Brain microvascular endothelial cell (primary cell): ENCODE measurements around the gene CAMTA1.
A peak's percentile ranks its signal among the peaks of the same experiment; 100 is the strongest.

Experiments used
- DNase-seq: peaks from one replicate; pipeline ENCODE4 v3.0.0-alpha.2; 2020
- H3K27ac ChIP-seq: fragments of 250-450 bp; sonication (Bioruptor Pico); 2 replicates; pipeline ENCODE4 v1.5.1; 2020; ENCODE audit warnings: mild to moderate bottlenecking, moderate library complexity
- H3K27me3 ChIP-seq: fragments of 250-450 bp; sonication (Bioruptor Pico); replicated peaks from 2 replicates; pipeline ENCODE4 v1.5.1; 2020; ENCODE audit warnings: mild to moderate bottlenecking
- H3K36me3 ChIP-seq: fragments of 250-450 bp; sonication (Bioruptor Pico); replicated peaks from 2 replicates; pipeline ENCODE4 v1.5.1; 2020; ENCODE audit warnings: mild to moderate bottlenecking
- H3K4me3 ChIP-seq: 2 replicates; pipeline ENCODE4 v1.5.1; 2011; ENCODE audit warnings: low read depth, mild to moderate bottlenecking, control low read depth, low read length, moderate library complexity
- in situ Hi-C: cut with HindIII; loops from 2 replicates; pipeline ENCODE4 v1.10.0; 2017; ENCODE audit warnings: low sequenced_read_pairs, low pct_ligation_motif_present
- TF ChIP-seq, protein P1 (sequence below): IDR thresholded peaks from 2 replicates; pipeline ENCODE4 v1.5.1; 2011; ENCODE audit warnings: low read depth, mild to moderate bottlenecking, moderate library complexity, low read length, control low read depth, inconsistent platforms; ENCODE audit errors: missing control alignments

CAMTA1 gene

DNA sequence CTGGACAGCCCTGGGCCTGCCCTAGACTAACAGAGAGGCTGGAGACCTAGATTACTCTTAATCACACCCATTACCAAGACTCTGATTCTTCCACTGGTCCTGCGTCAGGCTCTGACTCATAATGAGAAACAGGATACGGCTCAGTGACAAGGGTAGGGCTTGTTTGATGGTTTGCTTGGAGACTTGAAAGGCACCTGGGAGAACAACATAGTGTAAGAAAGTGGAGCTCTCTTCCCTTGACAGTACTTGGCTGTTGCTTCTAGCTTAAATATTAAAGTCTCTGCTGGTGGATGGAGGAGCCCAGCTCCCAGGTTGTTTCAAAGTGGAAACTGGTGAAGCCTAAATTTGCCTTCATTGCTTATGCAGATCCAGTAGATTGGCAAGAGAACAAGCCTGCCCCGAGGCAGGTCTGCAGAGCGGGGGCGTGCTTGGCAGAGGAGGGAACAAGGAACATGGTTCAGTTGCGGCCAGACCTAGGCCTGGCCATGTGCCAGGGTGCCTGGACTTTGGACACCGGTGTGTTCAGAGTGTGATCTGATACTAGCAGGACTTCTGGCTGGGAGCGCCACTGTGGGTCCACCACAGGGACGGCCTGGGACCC is 480.6 kb downstream of the CAMTA1 start:
- peak overlapping the region; percentile 12 for H3K27ac ChIP-seq
- DNase-seq, result peak; percentile 87

DNA sequence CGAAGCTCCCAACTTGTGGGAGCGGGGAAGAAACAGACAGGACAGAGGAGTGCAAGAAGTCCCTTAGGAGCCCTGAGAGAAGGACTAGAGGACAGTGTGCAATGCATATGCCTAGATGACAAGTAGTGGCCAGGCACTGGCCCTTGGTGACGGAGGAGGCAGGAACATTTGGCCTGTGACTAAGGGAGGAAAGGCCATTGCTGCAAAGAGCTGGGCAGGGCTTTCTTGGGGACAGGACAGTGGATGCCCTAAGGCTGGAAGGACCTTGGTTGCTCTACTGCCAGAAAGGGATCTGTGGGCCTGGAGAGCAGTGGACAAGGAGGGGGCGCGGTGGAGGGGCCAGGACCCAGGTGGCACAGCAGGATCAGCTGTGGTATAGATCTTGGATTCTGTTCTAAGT is 481.3 kb downstream of the CAMTA1 start:
- no peak for DNase-seq
- TF ChIP-seq, protein P1, sequence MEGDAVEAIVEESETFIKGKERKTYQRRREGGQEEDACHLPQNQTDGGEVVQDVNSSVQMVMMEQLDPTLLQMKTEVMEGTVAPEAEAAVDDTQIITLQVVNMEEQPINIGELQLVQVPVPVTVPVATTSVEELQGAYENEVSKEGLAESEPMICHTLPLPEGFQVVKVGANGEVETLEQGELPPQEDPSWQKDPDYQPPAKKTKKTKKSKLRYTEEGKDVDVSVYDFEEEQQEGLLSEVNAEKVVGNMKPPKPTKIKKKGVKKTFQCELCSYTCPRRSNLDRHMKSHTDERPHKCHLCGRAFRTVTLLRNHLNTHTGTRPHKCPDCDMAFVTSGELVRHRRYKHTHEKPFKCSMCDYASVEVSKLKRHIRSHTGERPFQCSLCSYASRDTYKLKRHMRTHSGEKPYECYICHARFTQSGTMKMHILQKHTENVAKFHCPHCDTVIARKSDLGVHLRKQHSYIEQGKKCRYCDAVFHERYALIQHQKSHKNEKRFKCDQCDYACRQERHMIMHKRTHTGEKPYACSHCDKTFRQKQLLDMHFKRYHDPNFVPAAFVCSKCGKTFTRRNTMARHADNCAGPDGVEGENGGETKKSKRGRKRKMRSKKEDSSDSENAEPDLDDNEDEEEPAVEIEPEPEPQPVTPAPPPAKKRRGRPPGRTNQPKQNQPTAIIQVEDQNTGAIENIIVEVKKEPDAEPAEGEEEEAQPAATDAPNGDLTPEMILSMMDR, result no peak
- no peaks in the 10 kb centered on the region for H3K27me3 ChIP-seq
- no peak overlapping the region for H3K27ac ChIP-seq
- H3K4me3 ChIP-seq, result no peak overlapping the region
- in situ Hi-C loops, result no loop called here
- no peaks in the 10 kb centered on the region for H3K36me3 ChIP-seq

More for the DNA sequence above, 480.6 kb downstream of the CAMTA1 start:
- in situ Hi-C loops, result no loop called here
- TF ChIP-seq, protein P1, result peak; percentile 5
- Histone ChIP-seq H3K4me3 (no peak overlapping the region), H3K27me3 (no peaks in the 10 kb centered on the region), H3K36me3 (no peaks in the 10 kb centered on the region)

DNA sequence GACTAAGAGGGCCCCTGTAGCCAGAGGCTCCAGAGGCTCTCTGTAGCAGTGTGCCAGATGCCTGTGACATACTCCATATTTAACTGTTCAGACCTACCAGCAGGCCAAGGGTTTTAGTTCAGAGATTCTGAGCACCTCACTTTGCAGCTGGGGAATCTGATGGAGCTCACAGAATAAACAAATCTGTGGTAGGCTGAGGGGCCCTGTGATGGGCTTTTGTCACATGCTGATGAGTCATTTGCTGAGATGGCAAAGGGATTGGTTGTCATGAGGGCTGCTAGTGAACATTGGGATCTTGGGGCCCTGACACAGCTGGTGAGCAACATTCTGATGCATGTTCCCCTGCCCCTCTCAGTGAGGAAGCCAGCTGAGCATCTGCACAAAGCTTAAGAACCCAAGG is 482.2 kb downstream of the CAMTA1 start:
- H3K27me3 ChIP-seq, result no peaks in the 10 kb centered on the region
- in situ Hi-C loops, result no loop called here
- DNase-seq, result peak; percentile 48

DNA sequence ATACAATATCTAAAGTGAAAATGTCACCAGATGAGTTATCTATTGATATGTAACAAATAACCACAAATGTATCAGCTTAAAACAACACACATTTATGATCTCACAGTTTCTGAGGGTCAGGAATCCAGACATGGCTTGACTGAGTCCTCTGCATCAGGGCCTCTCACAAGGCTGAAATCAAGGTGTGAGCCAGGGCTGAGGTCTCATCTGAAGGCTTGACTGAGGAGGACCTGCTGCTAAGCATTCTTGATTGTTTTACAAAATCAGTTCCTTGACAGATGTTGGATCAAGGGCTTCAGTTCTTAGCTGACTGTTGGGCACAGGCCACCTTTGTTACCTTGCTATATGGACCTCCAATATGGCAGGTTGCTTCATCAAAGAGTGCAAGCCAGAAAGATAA is 483.7 kb downstream of the CAMTA1 start:
- in situ Hi-C loops, result no loop called here
- Histone ChIP-seq H3K27me3 (no peaks in the 10 kb centered on the region), H3K27ac (no peak overlapping the region), H3K36me3 (no peaks in the 10 kb centered on the region), H3K4me3 (no peak overlapping the region)
- DNase-seq, result no peak
- TF ChIP-seq, protein P1, result no peak

More for the DNA sequence above, 482.2 kb downstream of the CAMTA1 start:
- H3K36me3 ChIP-seq, result no peaks in the 10 kb centered on the region
- H3K4me3 ChIP-seq, result no peak overlapping the region
- H3K27ac ChIP-seq, result peak overlapping the region; percentile 20
- TF ChIP-seq, protein P1, result no peak

DNA sequence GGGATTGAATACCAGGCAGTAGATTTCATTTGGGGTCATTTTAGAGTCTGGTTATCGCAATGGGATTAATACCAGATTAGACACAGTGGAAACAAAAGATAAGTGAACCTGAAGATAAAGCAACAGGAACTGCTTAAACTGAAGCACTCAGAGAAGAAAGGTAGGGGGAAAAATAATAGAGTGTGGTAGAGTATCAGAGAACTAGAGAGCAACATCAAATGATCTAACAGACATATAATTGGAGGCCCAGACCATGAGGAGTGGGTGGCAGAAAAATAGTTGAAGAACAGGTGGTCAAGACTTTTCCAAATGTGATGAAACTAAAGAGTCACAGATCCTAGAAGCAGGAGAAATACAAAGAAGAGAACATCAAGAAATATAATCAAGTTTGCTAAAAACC is 484.3 kb downstream of the CAMTA1 start:
- Histone ChIP-seq H3K36me3 (no peaks in the 10 kb centered on the region), H3K27ac (no peak overlapping the region), H3K27me3 (no peaks in the 10 kb centered on the region), H3K4me3 (no peak overlapping the region)
- TF ChIP-seq, protein P1, result no peak
- in situ Hi-C loops, result no loop called here
- no peak for DNase-seq

DNA sequence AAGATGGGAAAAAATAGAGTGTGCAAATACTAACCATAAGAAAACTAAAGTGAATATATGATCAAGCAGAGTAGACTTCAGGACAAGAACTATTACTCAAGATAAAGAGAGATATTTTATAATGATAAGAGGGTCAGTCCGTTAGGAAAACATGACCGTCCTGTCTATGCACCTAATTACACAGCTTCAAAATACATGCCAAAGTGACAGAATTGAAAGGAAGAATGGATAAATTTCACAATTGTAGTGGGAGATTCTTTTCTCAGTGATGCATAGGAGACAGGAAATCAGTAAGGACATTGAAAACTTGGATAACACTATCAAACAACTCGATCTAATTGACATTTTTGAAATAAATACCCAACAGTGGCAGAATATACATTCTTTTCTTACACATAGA is 489.0 kb downstream of the CAMTA1 start:
- H3K36me3 ChIP-seq, result no peaks in the 10 kb centered on the region
- H3K27me3 ChIP-seq, result no peaks in the 10 kb centered on the region
- TF ChIP-seq, protein P1, result no peak
- DNase-seq, result no peak
- in situ Hi-C loops, result no loop called here
- H3K4me3 ChIP-seq, result no peak overlapping the region
- no peak overlapping the region for H3K27ac ChIP-seq
